HCT116 (cell line): ENCODE data around the gene CMIP. TPM values are rescaled to one million over a fixed set of nuclear protein-coding genes. Genes with fewer than 3 reads are reported as not detected.

Experiments
- ATAC-seq: fragments of 200-7000 bp; cut with Tn5 transposase; 2 replicates; pipeline ENCODE4 v1.9.1; 2020; ENCODE audit warnings: mild to moderate bottlenecking, moderate library complexity
- BruUV-seq: library from RNA; stranded (reverse); fragments of 400-500 nt; replicated peaks from 2 replicates; lab custom pipeline; 2021; lab: Mats Ljungman, UMichigan
- CTCF ChIA-PET: fragments of 300-600 bp; sonication (Branson Sonifier 250); formaldehyde crosslinking; loops from one replicate; lab custom pipeline; 2021; ENCODE audit warnings: antibody characterized with exemption; lab: Charles Lee
- POLR2A ChIA-PET: fragments of 300-600, 350-600 bp; sonication (Branson Sonifier 250); formaldehyde crosslinking; loops from one replicate; lab custom pipeline; 2021; ENCODE audit warnings: antibody characterized with exemption; lab: Charles Lee
- RAD21 ChIA-PET, 2 experiments: fragments of 300-600 bp; sonication (Branson Sonifier 250); formaldehyde crosslinking; loops; one replicate each; lab custom pipeline; 2023; ENCODE audit warnings: low total read pairs in 2 of 2; ENCODE audit not compliant: uncharacterized antibody in 2 of 2, unreplicated experiment in 2 of 2, low non-redundant PET in 1 of 2; lab: Charles Lee
- DNase-seq: peaks from one replicate; pipeline ENCODE4 v3.0.0-alpha.2; 2010; ENCODE audit warnings: low read depth, low spot score
- H2AFZ ChIP-seq: fragments of 200-600 bp; shearing (Covaris generic), sonication (generic); 2 replicates; pipeline ENCODE4 v1.6.1; 2017; ENCODE audit warnings: low read depth, mixed run types, mixed read lengths, antibody characterized with exemption, low read length; ENCODE audit not compliant: poor library complexity, severe bottlenecking
- H3K27ac ChIP-seq: 2 replicates; pipeline ENCODE4 v1.5.1; 2012; ENCODE audit warnings: low read depth, low read length
- H3K27me3 ChIP-seq: fragments of 200-600 bp; sonication (generic); 2 replicates; pipeline ENCODE4 v1.6.1; 2016; ENCODE audit warnings: mixed run types, low read length, mixed read lengths; ENCODE audit not compliant: insufficient read depth
- H3K36me3 ChIP-seq, 2 experiments: fragments of 200-500 bp in 1 of 2; fragments of 200-600 bp in 1 of 2; sonication (Bioruptor generic) in 1 of 2; sonication (generic) in 1 of 2; 2 replicates each; pipeline versions ENCODE4 v1.5.1 to v1.6.1; 2014 to 2016; ENCODE audit warnings: low read length in 2 of 2, inconsistent platforms in 1 of 2, mixed read lengths in 1 of 2, mixed run types in 1 of 2; ENCODE audit not compliant: insufficient read depth in 2 of 2, control insufficient read depth in 1 of 2
- H3K4me1 ChIP-seq, 2 experiments: fragments of 200-600 bp in 1 of 2; sonication (generic) in 1 of 2; 2 replicates each; pipeline versions ENCODE4 v1.5.1 to v1.6.1; 2012 to 2017; ENCODE audit warnings: low read length in 2 of 2, inconsistent platforms in 1 of 2, mild to moderate bottlenecking in 1 of 2, mixed read lengths in 1 of 2, mixed run types in 1 of 2, moderate library complexity in 1 of 2; ENCODE audit not compliant: insufficient read depth in 2 of 2, control insufficient read depth in 1 of 2
- H3K4me2 ChIP-seq: fragments of 200-600 bp; sonication (generic); 2 replicates; pipeline ENCODE4 v1.6.1; 2017; ENCODE audit warnings: mixed run types, low read length, mixed read lengths
- H3K4me3 ChIP-seq, 2 experiments: fragments of 200-600 bp in 1 of 2; sonication (generic) in 1 of 2; replicated peaks in 1 of 2; 2 replicates each; pipeline ENCODE4 v1.5.1; 2011 to 2016; ENCODE audit warnings: low read length in 2 of 2, control low read depth in 1 of 2, low read depth in 1 of 2, mild to moderate bottlenecking in 1 of 2, mixed read lengths in 1 of 2, mixed run types in 1 of 2
- H3K79me2 ChIP-seq: fragments of 200-600 bp; sonication (generic); 2 replicates; pipeline ENCODE4 v1.6.1; 2017; ENCODE audit warnings: mild to moderate bottlenecking, mixed run types, low read length, moderate library complexity, mixed read lengths; ENCODE audit not compliant: insufficient read depth
- H3K9ac ChIP-seq: fragments of 200-600 bp; sonication (generic); 2 replicates; pipeline ENCODE4 v1.6.1; 2016; ENCODE audit warnings: low read length, mixed read lengths
- H3K9me2 ChIP-seq: fragments of 200-600 bp; sonication (generic), shearing (Covaris generic); 2 replicates; pipeline ENCODE4 v1.6.1; 2017; ENCODE audit warnings: mixed run types, mild to moderate bottlenecking, moderate library complexity; ENCODE audit not compliant: insufficient read depth
- H3K9me3 ChIP-seq, 2 experiments: fragments of 200-500 bp in 1 of 2; fragments of 200-600 bp in 1 of 2; sonication (Bioruptor generic) in 1 of 2; sonication (generic) in 1 of 2; 2 replicates each; pipeline ENCODE4 v1.6.1; 2014 to 2017; ENCODE audit warnings: low read length in 2 of 2, mixed read lengths in 2 of 2, inconsistent platforms in 1 of 2, low read depth in 1 of 2, mild to moderate bottlenecking in 1 of 2, mixed run types in 1 of 2, moderate library complexity in 1 of 2; ENCODE audit not compliant: control insufficient read depth in 1 of 2, insufficient read depth in 1 of 2
- H4K20me1 ChIP-seq: fragments of 200-600 bp; sonication (generic), shearing (Covaris generic); 2 replicates; pipeline ENCODE4 v1.6.1; 2017; ENCODE audit warnings: mixed run types, mild to moderate bottlenecking, moderate library complexity; ENCODE audit not compliant: insufficient read depth
- CBX3 ChIP-seq: IDR thresholded peaks from 2 replicates; pipeline ENCODE4 v1.6.1; 2012; ENCODE audit warnings: low read depth
- CEBPB ChIP-seq: IDR thresholded peaks from 2 replicates; pipeline ENCODE4 v1.6.1; 2012; ENCODE audit warnings: low read depth
- EGR1 ChIP-seq: IDR thresholded peaks from 2 replicates; pipeline ENCODE4 v1.6.1; 2012; ENCODE audit warnings: low read depth
- ELF1 ChIP-seq: IDR thresholded peaks from 2 replicates; pipeline ENCODE4 v1.6.1; 2012; ENCODE audit warnings: low read depth, borderline replicate concordance
- EZH2 ChIP-seq: fragments of 200-600 bp; sonication (generic); IDR thresholded peaks from 2 replicates; pipeline ENCODE4 v1.6.1; 2017; ENCODE audit warnings: antibody characterized with exemption, mixed run types
- EZH2phosphoT487 ChIP-seq: fragments of 200-600 bp; IDR thresholded peaks from 2 replicates; pipeline ENCODE4 v1.6.1; 2018; ENCODE audit warnings: antibody characterized with exemption, borderline replicate concordance
- FOSL1 ChIP-seq: IDR thresholded peaks from 2 replicates; pipeline ENCODE4 v1.6.1; 2012; ENCODE audit warnings: low read depth
- JUND ChIP-seq: IDR thresholded peaks from 2 replicates; pipeline ENCODE4 v1.6.1; 2012
- POLR2A ChIP-seq: IDR thresholded peaks from 2 replicates; pipeline ENCODE4 v1.7.0; 2011; ENCODE audit warnings: borderline replicate concordance; ENCODE audit not compliant: insufficient read depth, insufficient read length; ENCODE audit errors: extremely low read depth
- POLR2AphosphoS5 ChIP-seq: IDR thresholded peaks from 2 replicates; pipeline ENCODE4 v1.6.1; 2011; ENCODE audit warnings: mild to moderate bottlenecking, low read depth, low read length, moderate library complexity
- SIN3A ChIP-seq: IDR thresholded peaks from 2 replicates; pipeline ENCODE4 v1.6.1; 2012; ENCODE audit warnings: low read depth
- SP1 ChIP-seq: IDR thresholded peaks from 2 replicates; pipeline ENCODE4 v1.6.1; 2012; ENCODE audit warnings: low read depth
- SRF ChIP-seq: IDR thresholded peaks from 2 replicates; pipeline ENCODE4 v1.6.1; 2012; ENCODE audit warnings: low read depth
- TCF7L2 ChIP-seq: IDR thresholded peaks from 2 replicates; pipeline ENCODE4 v1.7.0; 2011; ENCODE audit warnings: borderline replicate concordance, inconsistent platforms; ENCODE audit not compliant: insufficient read depth, insufficient read length; ENCODE audit errors: extremely low read depth
- ZFX ChIP-seq: fragments of 450-650 bp; IDR thresholded peaks from 2 replicates; pipeline ENCODE4 v1.6.1; 2017
- ZNF274 ChIP-seq: fragments of 200-500 bp; sonication (Bioruptor generic); IDR thresholded peaks from 2 replicates; pipeline ENCODE4 v1.6.1; 2014; ENCODE audit warnings: mild to moderate bottlenecking, low read depth, low read length, inconsistent platforms
- intact Hi-C: fragments of 100-400 bp; cut with micrococcal nuclease; formaldehyde crosslinking; loops from 2 replicates; pipeline ENCODE4 v1.10.0; 2022
- total RNA-seq: library from RNA; stranded (reverse); gene quantifications from one replicate; pipeline ENCODE4 v1.2.1, GENCODE V29; 2021; ENCODE audit not compliant: unreplicated experiment
- TF ChIP-seq, protein P1 (sequence below), 3 experiments: fragments of 200-600 bp in 1 of 3; sonication (generic) in 1 of 3; IDR thresholded peaks in 2 of 3; conservative IDR thresholded peaks in 1 of 3; 2 replicates each; pipeline ENCODE4 v1.5.1; 2012 to 2017; ENCODE audit warnings: low read depth in 2 of 3, low read length in 2 of 3, antibody characterized with exemption in 1 of 3, borderline replicate concordance in 1 of 3, control low read depth in 1 of 3, mild to moderate bottlenecking in 1 of 3, mixed read lengths in 1 of 3, mixed run types in 1 of 3, moderate library complexity in 1 of 3; ENCODE audit not compliant: insufficient read depth in 1 of 3
- TF ChIP-seq, protein P2 (sequence below): IDR thresholded peaks from 2 replicates; pipeline ENCODE4 v1.6.1; 2012; ENCODE audit warnings: low read depth
- TF ChIP-seq, protein P3 (sequence below): IDR thresholded peaks from 2 replicates; pipeline ENCODE4 v1.6.1; 2012

The CMIP gene
- total RNA-seq, 1 experiment from 2014 or later = 64.6 TPM

DNA sequence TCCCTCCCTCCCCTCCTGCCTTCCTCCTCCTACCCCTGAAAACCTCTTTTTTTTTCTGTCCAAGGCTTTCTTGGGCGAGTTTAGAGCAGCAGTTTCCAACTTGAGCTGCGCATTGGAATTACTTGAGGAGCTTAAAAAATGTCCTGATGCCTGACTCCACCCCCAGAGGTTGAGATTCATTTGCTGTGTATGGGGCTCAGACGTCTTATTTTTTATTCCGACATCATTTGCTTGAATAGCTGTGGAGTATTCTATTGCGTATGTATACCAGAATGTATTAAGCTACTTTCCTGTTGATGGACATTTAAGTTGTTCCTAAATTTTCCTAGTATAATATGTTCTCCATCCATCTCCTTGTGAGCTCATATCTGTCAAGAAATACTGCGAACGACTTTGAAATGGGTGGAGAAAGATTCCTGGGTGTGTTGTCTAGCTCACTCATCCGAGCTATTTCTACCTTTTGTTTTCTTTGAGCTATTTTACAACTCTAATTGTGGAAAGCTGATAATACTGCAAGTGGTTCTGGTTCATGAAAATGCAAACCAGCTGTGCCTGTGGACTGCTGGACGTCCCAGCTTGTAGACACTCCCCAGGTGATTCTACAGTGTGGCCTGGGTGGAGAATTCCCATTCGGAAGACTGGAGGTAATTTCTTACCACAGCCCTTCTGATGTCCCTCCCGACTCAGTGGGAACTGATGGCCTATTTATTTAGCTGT lies 40.5 kb downstream of the CMIP start:
- H3K36me3 ChIP-seq = peaks cover 0 to 3% of the 10 kb centered on the region in 2 experiments; a peak in 1 of 4 replicates
- no TSS peak for BruUV-seq

More for the DNA sequence above, 40.5 kb downstream of the CMIP start:
- Histone ChIP-seq H3K9me2 (no peaks in the 10 kb centered on the region), H3K27me3 (no peaks in the 10 kb centered on the region), H3K9ac (peak overlapping the region; percentile 47), H2AFZ (no peak overlapping the region), H4K20me1 (peaks cover 4% of the 10 kb centered on the region; the same call in 1 of the 2 replicates), H3K4me1 (peaks cover 16 to 83% of the 10 kb centered on the region in 2 experiments; a peak in 3 of 4 replicates), H3K4me2 (peak overlapping the region; percentile 52), H3K79me2 (peaks cover 99% of the 10 kb centered on the region), H3K4me3 (peak overlapping the region in 1 of 2 experiments; percentile 7; a peak in 1 of 4 replicates), H3K9me3 (no peaks in the 10 kb centered on the region), H3K27ac (no peak overlapping the region; the same call in 1 of the 2 replicates)
- ChIA-PET POLR2A (interaction anchor here (1.0 to 1.2 kb wide), 2 partner anchors 9 to 11 kb away, joined by 4 to 6 read pairs; no protein-coding TSS in a partner anchor), CTCF (interaction anchor here (0.6 to 1.4 kb wide), 5 partner anchors 34 to 114 kb away, joined by 3 to 4 read pairs (median 3); no protein-coding TSS in a partner anchor), RAD21 (no interaction called here)
- TF ChIP-seq ZNF274 = no peak
- no peak for TF ChIP-seq EZH2phosphoT487
- no peak for TF ChIP-seq CEBPB
- no peak for TF ChIP-seq SRF
- no peak for TF ChIP-seq ELF1
- no peak for TF ChIP-seq POLR2AphosphoS5
- TF ChIP-seq ZFX = no peak
- TF ChIP-seq, protein P1, sequence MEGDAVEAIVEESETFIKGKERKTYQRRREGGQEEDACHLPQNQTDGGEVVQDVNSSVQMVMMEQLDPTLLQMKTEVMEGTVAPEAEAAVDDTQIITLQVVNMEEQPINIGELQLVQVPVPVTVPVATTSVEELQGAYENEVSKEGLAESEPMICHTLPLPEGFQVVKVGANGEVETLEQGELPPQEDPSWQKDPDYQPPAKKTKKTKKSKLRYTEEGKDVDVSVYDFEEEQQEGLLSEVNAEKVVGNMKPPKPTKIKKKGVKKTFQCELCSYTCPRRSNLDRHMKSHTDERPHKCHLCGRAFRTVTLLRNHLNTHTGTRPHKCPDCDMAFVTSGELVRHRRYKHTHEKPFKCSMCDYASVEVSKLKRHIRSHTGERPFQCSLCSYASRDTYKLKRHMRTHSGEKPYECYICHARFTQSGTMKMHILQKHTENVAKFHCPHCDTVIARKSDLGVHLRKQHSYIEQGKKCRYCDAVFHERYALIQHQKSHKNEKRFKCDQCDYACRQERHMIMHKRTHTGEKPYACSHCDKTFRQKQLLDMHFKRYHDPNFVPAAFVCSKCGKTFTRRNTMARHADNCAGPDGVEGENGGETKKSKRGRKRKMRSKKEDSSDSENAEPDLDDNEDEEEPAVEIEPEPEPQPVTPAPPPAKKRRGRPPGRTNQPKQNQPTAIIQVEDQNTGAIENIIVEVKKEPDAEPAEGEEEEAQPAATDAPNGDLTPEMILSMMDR (IDR thresholded peaks at IDR 0.05 in 2 of 3, conservative IDR thresholded peaks at IDR 0.05 in 1 of 3; ENCODE audit: borderline replicate concordance in 1 of 3, insufficient read depth in 1 of 3, low read depth in 2 of 3, low read length in 2 of 3) = no peak
- TF ChIP-seq JUND = no peak
- TF ChIP-seq, protein P2, sequence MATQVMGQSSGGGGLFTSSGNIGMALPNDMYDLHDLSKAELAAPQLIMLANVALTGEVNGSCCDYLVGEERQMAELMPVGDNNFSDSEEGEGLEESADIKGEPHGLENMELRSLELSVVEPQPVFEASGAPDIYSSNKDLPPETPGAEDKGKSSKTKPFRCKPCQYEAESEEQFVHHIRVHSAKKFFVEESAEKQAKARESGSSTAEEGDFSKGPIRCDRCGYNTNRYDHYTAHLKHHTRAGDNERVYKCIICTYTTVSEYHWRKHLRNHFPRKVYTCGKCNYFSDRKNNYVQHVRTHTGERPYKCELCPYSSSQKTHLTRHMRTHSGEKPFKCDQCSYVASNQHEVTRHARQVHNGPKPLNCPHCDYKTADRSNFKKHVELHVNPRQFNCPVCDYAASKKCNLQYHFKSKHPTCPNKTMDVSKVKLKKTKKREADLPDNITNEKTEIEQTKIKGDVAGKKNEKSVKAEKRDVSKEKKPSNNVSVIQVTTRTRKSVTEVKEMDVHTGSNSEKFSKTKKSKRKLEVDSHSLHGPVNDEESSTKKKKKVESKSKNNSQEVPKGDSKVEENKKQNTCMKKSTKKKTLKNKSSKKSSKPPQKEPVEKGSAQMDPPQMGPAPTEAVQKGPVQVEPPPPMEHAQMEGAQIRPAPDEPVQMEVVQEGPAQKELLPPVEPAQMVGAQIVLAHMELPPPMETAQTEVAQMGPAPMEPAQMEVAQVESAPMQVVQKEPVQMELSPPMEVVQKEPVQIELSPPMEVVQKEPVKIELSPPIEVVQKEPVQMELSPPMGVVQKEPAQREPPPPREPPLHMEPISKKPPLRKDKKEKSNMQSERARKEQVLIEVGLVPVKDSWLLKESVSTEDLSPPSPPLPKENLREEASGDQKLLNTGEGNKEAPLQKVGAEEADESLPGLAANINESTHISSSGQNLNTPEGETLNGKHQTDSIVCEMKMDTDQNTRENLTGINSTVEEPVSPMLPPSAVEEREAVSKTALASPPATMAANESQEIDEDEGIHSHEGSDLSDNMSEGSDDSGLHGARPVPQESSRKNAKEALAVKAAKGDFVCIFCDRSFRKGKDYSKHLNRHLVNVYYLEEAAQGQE = no peak
- TF ChIP-seq EZH2 = no peak
- TF ChIP-seq FOSL1 = no peak
- TF ChIP-seq, protein P3, sequence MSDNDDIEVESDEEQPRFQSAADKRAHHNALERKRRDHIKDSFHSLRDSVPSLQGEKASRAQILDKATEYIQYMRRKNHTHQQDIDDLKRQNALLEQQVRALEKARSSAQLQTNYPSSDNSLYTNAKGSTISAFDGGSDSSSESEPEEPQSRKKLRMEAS = no peak
- TF ChIP-seq EGR1 = no peak
- no peak for TF ChIP-seq CBX3
- TF ChIP-seq SIN3A = no peak
- no peak for TF ChIP-seq SP1
- no peak for TF ChIP-seq TCF7L2
- TF ChIP-seq POLR2A = no peak
- DNase-seq = no peak
- ATAC-seq = no peak
- intact Hi-C loops = no loop called here
